ENCODE results near the gene GALNTL6. TPM values are rescaled to one million over a fixed set of nuclear protein-coding genes. Genes with fewer than 3 reads are reported as not detected.

The GALNTL6 gene
- total and polyA plus RNA-seq, 9 of the 15 experiments (the other 6 are each of a cell fraction or from before 2014, with no cell fraction given), result 0.18 to 0.50 (median 0.29) TPM

- no peak for TF ChIP-seq PHF20 (IDR thresholded peaks at IDR 0.05; ENCODE audit: partially characterized antibody)
- no peak for TF ChIP-seq NCOA4 (IDR thresholded peaks at IDR 0.05; ENCODE audit: partially characterized antibody)
- no peak for TF ChIP-seq NFXL1 (CRISPR knock-in tag; IDR thresholded peaks at IDR 0.05)
Measured at GRCh38 chr4:171793723-171794122, 19.5 kb upstream of the GALNTL6 start (continued).

GRCh38 chr4:171794528-171794927 lies 18.7 kb upstream of the GALNTL6 start:
- in situ Hi-C loops (cut with MboI), result no loop called here
- Histone ChIP-seq H3K4me3 (no peak overlapping the region), H3K36me3 (ENCODE audit: control insufficient read depth, insufficient read depth, low read length) (no peaks in the 10 kb centered on the region), H3K4me1 (replicated peaks in 1 of 2; ENCODE audit: control insufficient read depth in 2 of 2, insufficient read depth in 2 of 2, low read length in 2 of 2) (no peaks in the 10 kb centered on the region), H3K27me3 (ENCODE audit: control insufficient read depth in 2 of 2, insufficient read depth in 2 of 2, low read length in 2 of 2) (no peaks in the 10 kb centered on the region), H3K79me2 (ENCODE audit: control insufficient read depth, insufficient read depth, low read length) (no peaks in the 10 kb centered on the region), H3K9me3 (replicated peaks; ENCODE audit: control insufficient read depth, insufficient read depth, low read depth, low read length) (no peaks in the 10 kb centered on the region; the same call in 1 of the 2 replicates), H3K4me2 (ENCODE audit: insufficient read depth, low read length) (no peak overlapping the region), H4K20me1 (replicated peaks; ENCODE audit: control insufficient read depth, insufficient read depth, low read length) (no peaks in the 10 kb centered on the region), H2AFZ (ENCODE audit: low read depth, low read length) (no peak overlapping the region), H3K9ac (ENCODE audit: insufficient read depth in 1 of 2, low read depth in 2 of 2, low read length in 2 of 2) (no peak overlapping the region), H3K9me1 (ENCODE audit: control insufficient read depth, insufficient read depth, low read length) (no peaks in the 10 kb centered on the region), H3K27ac (ENCODE audit: extremely low read depth, low read depth, low read length) (no peak overlapping the region)
- POLR2A ChIA-PET, result interaction anchor here (0.8 kb wide), 1 partner anchor 169 kb away, joined by 3 read pairs; no protein-coding TSS in a partner anchor
- CTCF ChIA-PET (ENCODE audit: low intra/inter-chr PET ratio), result no interaction called here
- intact Hi-C loops (cut with micrococcal nuclease), result no loop called here
- DNase-seq (ENCODE audit: extremely low read depth in 1 of 4, low spot score in 3 of 4), result no peak
- FAIRE-seq, result no peak
- BruUV-seq (replicated peaks), result no TSS peak
- 7% methylated on average over 2 of the region's 2 CpGs for WGBS (ENCODE audit: insufficient coverage, low coverage, missing lambda C conversion rate)
- ATAC-seq, result no peak
- TF ChIP-seq SMARCB1 (IDR thresholded peaks at IDR 0.05; ENCODE audit: insufficient read length, low read depth) (no peak), ZNF280A (IDR thresholded peaks at IDR 0.05; ENCODE audit: low read depth, partially characterized antibody) (no peak), STAT5B (CRISPR knock-in tag; IDR thresholded peaks at IDR 0.05) (no peak), ZNF511 (CRISPR knock-in tag; IDR thresholded peaks at IDR 0.05) (no peak), POU5F1 (IDR thresholded peaks at IDR 0.05; ENCODE audit: borderline replicate concordance, low read depth, low read length, partially characterized antibody) (no peak), YBX1 (IDR thresholded peaks at IDR 0.05) (no peak), USF1 (CRISPR knock-in tag; IDR thresholded peaks at IDR 0.05) (no peak), GABPB1 (CRISPR knock-in tag; IDR thresholded peaks at IDR 0.05) (no peak), DPF2 (IDR thresholded peaks at IDR 0.05) (no peak)

Data from K562 (cell line).